Measurements from ENCODE around the gene NPAS3. TPM values are rescaled to one million over a fixed set of nuclear protein-coding genes. Genes with fewer than 3 reads are reported as not detected.

NPAS3 gene
- total RNA-seq, 1 experiment from 2014 or later: 15.6 TPM

GRCh38 chr14:33035416-33036194 lies 96.9 kb downstream of the NPAS3 start:
- Histone ChIP-seq H3K27ac (ENCODE audit: low read depth, low read length, poor library complexity, severe bottlenecking) (no peak overlapping the region), H3K4me3 (ENCODE audit: low read depth, low read length, poor library complexity, severe bottlenecking) (no peak overlapping the region), H3K36me3 (ENCODE audit: insufficient read depth, low read length, poor library complexity, severe bottlenecking) (no peaks in the 10 kb centered on the region), H3K27me3 (replicated peaks; ENCODE audit: insufficient read depth, low read depth, low read length, poor library complexity) (no peaks in the 10 kb centered on the region), H3K9me3 (ENCODE audit: low read depth, low read length, poor library complexity, severe bottlenecking) (peaks cover 2% of the 10 kb centered on the region), H3K4me1 (ENCODE audit: insufficient read depth, low read length, poor library complexity, severe bottlenecking) (peaks cover 4% of the 10 kb centered on the region)
- TF ChIP-seq CTCF (conservative IDR thresholded peaks at IDR 0.05; ENCODE audit: low read depth, low read length): no peak
- no peak for TF ChIP-seq EZH2 (IDR thresholded peaks at IDR 0.05; ENCODE audit: borderline replicate concordance, low read depth, low read length, poor library complexity, severe bottlenecking)
- POLR2A ChIA-PET (ENCODE audit: low non-redundant PET): interaction anchor here (0.6 kb wide), 1 partner anchor 27 kb away, joined by 3 read pairs; no protein-coding TSS in a partner anchor
- no TSS peak for BruUV-seq (replicated peaks)
- no peak for DNase-seq (ENCODE audit: low spot score)
- intact Hi-C loops (cut with micrococcal nuclease; ENCODE audit: unreplicated experiment): no loop called here
- CTCF ChIA-PET: no interaction called here

DNA sequence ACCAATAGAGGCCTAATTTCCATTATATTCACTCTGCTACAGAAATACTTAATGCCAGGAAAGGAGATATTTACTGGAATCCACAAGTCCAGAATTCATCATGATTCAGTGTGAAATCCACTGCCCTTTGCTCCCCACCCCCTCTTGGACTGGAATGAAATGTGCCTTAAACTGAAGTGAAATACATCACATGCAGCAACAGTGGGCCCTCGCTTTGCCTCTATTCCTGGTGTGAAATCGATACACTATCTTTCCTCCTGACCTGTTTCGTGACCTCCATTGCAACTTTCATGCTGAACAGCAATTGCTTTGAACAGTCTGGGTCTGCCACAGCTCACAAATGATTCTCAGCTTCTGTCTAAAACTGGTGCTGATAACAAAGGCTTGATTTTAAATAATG lies 100.6 kb downstream of the NPAS3 start:
- Histone ChIP-seq H3K9me3 (ENCODE audit: low read depth, low read length, poor library complexity, severe bottlenecking) (peaks cover 29% of the 10 kb centered on the region), H3K27me3 (replicated peaks; ENCODE audit: insufficient read depth, low read depth, low read length, poor library complexity) (no peaks in the 10 kb centered on the region), H3K27ac (ENCODE audit: low read depth, low read length, poor library complexity, severe bottlenecking) (no peak overlapping the region), H3K36me3 (ENCODE audit: insufficient read depth, low read length, poor library complexity, severe bottlenecking) (peaks cover 2% of the 10 kb centered on the region), H3K4me1 (ENCODE audit: insufficient read depth, low read length, poor library complexity, severe bottlenecking) (no peaks in the 10 kb centered on the region), H3K4me3 (ENCODE audit: low read depth, low read length, poor library complexity, severe bottlenecking) (no peak overlapping the region)
- ChIA-PET CTCF (no interaction called here), POLR2A (ENCODE audit: low non-redundant PET) (no interaction called here)
- no TSS peak for BruUV-seq (replicated peaks)
- intact Hi-C loops (cut with micrococcal nuclease; ENCODE audit: unreplicated experiment): no loop called here
- TF ChIP-seq EZH2 (IDR thresholded peaks at IDR 0.05; ENCODE audit: borderline replicate concordance, low read depth, low read length, poor library complexity, severe bottlenecking) (no peak), CTCF (conservative IDR thresholded peaks at IDR 0.05; ENCODE audit: low read depth, low read length) (no peak)
- no peak for DNase-seq (ENCODE audit: low spot score)

DNA sequence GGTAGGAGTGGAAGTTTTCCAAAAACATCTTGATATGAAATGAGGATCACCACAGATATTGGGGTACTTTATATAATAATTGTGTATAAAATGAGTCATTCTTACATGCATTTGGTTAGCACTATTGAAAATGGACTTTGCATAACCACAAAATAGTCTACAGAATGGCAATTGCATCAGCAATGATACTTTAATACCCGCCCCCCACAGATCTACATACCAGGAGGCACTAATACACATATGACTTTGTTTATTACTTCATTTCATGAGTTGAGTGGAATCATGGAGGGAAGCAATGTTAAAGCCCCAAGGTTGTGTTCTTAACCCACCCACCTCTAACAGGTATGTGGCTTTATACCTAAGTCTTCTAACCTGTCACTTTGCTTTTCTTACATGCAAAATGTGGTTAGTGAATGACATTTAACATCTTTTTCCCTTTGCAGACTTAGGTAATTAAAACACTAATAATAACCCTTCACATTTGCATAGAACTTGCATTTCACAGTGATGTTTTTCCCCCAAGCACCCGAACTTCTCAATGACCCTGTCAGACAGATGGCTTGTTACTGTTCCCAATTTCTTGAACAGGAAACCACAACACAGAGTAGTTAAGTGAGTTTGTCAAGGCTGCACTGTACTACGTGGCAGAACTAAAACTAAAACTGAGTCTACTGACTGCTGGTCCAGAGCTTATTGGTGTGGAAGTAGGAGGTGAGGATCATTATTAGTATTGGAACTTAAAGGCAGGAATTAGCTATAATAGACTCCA lies 101.9 kb downstream of the NPAS3 start:
- intact Hi-C loops (cut with micrococcal nuclease; ENCODE audit: unreplicated experiment): no loop called here
- DNase-seq (ENCODE audit: low spot score): no peak
- H3K27ac ChIP-seq (ENCODE audit: low read depth, low read length, poor library complexity, severe bottlenecking): no peak overlapping the region

More for the DNA sequence above, 101.9 kb downstream of the NPAS3 start:
- peaks cover 41% of the 10 kb centered on the region for H3K9me3 ChIP-seq (ENCODE audit: low read depth, low read length, poor library complexity, severe bottlenecking)
- no peak for TF ChIP-seq CTCF (conservative IDR thresholded peaks at IDR 0.05; ENCODE audit: low read depth, low read length)
- no peak for TF ChIP-seq EZH2 (IDR thresholded peaks at IDR 0.05; ENCODE audit: borderline replicate concordance, low read depth, low read length, poor library complexity, severe bottlenecking)
- H3K36me3 ChIP-seq (ENCODE audit: insufficient read depth, low read length, poor library complexity, severe bottlenecking): peaks cover 2% of the 10 kb centered on the region
- no peaks in the 10 kb centered on the region for H3K4me1 ChIP-seq (ENCODE audit: insufficient read depth, low read length, poor library complexity, severe bottlenecking)
- ChIA-PET CTCF (no interaction called here), POLR2A (ENCODE audit: low non-redundant PET) (no interaction called here)
- BruUV-seq (replicated peaks): no TSS peak
- H3K4me3 ChIP-seq (ENCODE audit: low read depth, low read length, poor library complexity, severe bottlenecking): no peak overlapping the region
- no peaks in the 10 kb centered on the region for H3K27me3 ChIP-seq (replicated peaks; ENCODE audit: insufficient read depth, low read depth, low read length, poor library complexity)
